ENCODE data around the gene SEC22B.
"Not testable (repeated sequence)": the region's sequence is repeated elsewhere in the genome, so short reads cannot be mapped to it uniquely, and the experiment has no call there.

GRCh38 chr1:120133928-120134325, 42.4 kb downstream of the SEC22B start:
- not testable (repeated sequence) for TF ChIP-seq NR2F2 (IDR thresholded peaks at IDR 0.05; ENCODE audit: borderline replicate concordance, low read depth); POLR2AphosphoS2 (IDR thresholded peaks at IDR 0.05; ENCODE audit: low read depth, low read length); CTCF (CRISPR knock-in tag; IDR thresholded peaks at IDR 0.05); ELK4 (CRISPR knock-in tag; IDR thresholded peaks at IDR 0.05; ENCODE audit: borderline replicate concordance); ATF3 (CRISPR knock-in tag; IDR thresholded peaks at IDR 0.05); ZNF253 (CRISPR knock-in tag; IDR thresholded peaks at IDR 0.05; ENCODE audit: borderline replicate concordance); CHD4 (IDR thresholded peaks at IDR 0.05; ENCODE audit: borderline replicate concordance, low read length); THAP11 (CRISPR knock-in tag; IDR thresholded peaks at IDR 0.05); MAFF (IDR thresholded peaks at IDR 0.05; ENCODE audit: low read depth, low read length); ZNF350 (CRISPR knock-in tag; IDR thresholded peaks at IDR 0.05; ENCODE audit: borderline replicate concordance, low read depth); REST (IDR thresholded peaks at IDR 0.05; ENCODE audit: borderline replicate concordance in 1 of 2, low read depth in 1 of 2, low read length in 2 of 2); ZZZ3 (CRISPR knock-in tag; IDR thresholded peaks at IDR 0.05; ENCODE audit: borderline replicate concordance); LRRFIP1 (CRISPR knock-in tag; conservative IDR thresholded peaks at IDR 0.05)
